Activated T-helper 9 cell treated with anti-CD3 and anti-CD28 coated beads, Interleukin-2, amount 50 U/mL, for 16 hours (primary cell): ENCODE measurements around the gene PHF2.
A peak's percentile ranks its signal among the peaks of the same experiment; 100 is the strongest.

ENCODE experiments used
- DNase-seq: peaks from one replicate; pipeline ENCODE4 v3.0.0-alpha.2; 2020; ENCODE audit warnings: low read depth

PHF2 gene

DNA sequence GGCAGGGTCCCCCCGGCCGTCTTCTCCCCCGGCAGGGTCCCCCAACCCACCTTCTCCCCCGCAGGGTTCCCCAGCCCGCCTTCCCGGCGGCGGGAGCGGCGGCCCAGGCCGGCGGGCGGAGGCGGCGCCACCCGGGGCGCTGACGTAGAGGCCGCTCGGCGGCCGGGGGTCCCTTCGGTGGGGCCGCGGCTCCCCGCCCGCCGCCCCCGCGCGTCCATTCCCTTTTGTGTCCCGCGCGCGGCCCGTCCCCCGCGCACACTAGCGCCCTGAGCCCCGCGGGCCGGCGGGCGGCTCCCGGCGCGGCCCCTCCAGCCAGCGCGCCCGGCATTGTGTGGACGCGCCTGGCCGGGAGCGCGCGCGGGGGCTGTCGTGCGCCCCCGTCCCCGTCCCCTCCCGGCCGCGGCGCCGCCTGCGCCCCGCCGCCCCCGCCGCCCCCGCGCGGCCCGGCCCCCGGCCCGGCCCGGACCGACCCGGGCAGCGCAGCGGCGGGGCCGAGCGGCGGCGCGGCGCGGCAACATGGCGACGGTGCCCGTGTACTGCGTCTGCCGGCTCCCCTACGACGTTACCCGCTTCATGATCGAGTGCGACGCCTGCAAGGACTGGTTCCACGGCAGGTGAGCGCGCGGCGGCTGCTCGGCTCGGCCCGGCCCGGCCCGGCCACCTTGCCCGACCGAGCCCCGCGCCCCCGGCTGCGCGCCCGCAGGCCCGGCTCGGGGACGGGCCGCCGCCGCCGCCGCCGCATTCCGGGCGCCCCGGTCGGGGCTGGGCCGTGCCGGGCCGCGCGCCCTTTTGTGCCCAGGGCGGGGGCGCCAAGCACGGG lies at the start of gene PHF2:
TSS of gene PHF2 (plus strand) at position 327 of the 820 bp plus-strand sequence. CDS start at position 517, 190 bp downstream.
- no peak for DNase-seq

GRCh38 chr9:93531374-93531773 lies 45.0 kb upstream of the PHF2 start:
- DNase-seq = no peak

GRCh38 chr9:93532141-93532540 lies 44.2 kb upstream of the PHF2 start:
- DNase-seq = no peak

DNA sequence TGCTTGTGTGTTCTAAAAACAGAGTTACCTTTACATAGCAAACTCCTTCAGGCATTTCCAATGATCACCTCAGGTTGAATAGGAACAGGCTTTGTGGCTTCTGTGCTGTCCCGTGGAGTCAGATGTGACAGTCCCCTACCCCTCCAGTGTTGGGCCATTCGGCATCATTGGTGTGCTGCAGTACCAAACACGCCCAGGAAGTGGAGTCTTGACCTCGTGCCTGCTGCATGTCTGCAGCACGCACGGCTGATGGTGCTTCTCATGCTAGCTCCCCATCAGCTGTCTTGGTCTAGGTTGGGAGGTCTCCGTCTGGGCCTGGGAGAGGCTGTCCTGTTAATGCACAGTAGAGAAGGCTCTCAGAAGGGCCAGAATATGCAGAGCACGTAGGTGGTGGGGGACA lies 42.5 kb upstream of the PHF2 start:
- DNase-seq = no peak

DNA sequence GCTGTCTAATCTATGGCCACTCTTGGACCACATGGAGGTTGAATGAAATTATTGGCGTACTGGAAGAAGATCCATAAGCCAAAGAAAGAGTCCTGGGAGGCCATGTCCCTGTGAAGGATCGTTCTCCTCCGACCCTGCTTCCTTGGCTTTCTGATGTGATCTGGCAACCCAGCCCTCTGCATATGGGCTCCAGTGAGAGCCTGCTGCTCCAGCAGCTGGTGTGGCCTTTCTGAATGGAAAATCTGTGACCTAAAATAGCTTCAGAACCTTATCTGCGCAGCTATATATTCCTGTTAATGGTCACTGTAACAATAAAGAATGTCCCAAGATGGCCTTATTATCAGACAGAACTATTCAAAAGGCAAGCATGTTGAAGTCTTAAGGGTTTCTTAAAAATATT lies 40.2 kb upstream of the PHF2 start:
- no peak for DNase-seq

DNA sequence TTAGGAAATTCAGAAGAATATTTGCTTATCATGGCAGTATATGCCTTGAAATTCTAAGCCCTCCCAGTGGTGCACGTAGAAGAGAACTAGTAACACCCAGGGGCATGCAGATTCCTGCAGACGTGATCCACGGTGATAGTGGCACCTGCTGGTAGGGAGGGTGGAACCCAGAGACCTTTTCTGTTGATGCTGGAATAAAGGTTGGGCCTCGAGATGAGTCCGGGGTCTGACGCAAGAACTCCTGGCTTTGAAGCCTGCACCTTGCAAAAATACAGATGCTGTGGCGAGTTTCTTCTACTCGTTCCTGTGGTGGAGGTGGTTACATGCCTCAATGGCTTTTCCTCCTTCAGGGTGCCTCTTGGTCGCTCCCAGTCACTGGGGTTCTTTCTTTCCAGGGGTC lies 39.5 kb upstream of the PHF2 start:
- no peak for DNase-seq

DNA sequence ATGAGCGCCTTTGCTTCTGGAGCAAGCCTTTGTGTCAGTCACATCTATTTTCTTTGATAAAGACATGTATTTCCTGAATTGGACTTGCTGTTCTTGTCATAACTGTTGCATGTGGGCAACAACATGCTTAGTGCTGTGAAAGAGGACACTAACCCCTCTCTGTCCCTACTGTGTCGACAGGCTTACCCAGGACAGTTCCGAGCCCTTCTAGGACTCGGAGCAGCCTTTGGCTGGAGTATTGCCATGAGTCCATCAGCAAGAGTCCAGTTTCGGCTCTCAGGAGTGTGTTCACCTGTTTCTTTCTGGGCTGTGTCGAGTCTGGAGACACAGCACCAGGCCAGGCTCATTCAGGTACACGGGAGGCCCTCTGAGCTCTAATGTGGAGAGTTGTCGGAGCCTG lies 36.1 kb upstream of the PHF2 start:
- DNase-seq = no peak

DNA sequence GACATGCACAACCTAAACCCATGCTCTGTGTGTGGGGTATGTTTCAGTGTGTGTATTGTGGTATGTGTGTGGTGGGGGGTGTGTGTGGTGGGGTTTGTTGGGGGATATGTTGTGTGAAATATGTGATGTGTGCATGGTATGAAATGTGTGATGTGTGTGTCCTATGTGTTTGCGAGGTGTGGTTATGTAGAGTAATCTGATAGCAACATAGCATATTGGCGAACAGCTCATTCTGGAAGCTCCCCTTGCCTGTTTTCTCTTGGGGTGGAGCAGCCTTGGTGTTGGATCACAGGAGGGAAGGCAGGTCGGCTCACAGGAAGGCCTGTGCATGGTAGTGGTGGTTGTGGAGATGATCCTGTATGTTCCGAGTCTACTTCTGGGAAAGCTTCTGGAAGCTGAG lies 35.4 kb upstream of the PHF2 start:
- no peak for DNase-seq

GRCh38 chr9:93541581-93542349 lies 34.6 kb upstream of the PHF2 start:
- no peak for DNase-seq

DNA sequence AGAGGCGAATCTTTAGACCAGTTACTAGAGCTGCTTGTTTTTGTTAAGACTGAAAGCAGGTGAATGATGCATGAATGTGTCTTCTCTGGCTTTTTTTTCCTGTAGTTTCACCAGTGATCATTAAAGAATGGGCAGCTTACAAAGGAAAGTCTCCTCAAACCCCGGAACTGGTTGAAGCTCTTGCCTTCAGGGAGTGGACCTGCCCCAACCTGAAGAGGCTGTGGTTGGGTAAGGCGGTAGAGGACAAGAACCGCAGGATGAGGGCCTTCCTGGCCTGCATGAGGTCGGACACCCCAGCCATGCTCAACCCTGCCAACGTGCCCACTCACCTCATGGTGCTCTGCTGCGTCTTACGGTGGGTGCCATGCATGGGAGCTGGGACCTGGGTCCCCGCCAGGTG lies 33.3 kb upstream of the PHF2 start:
- DNase-seq = no peak

GRCh38 chr9:93546356-93546755 lies 30.0 kb upstream of the PHF2 start:
- DNase-seq = no peak

DNA sequence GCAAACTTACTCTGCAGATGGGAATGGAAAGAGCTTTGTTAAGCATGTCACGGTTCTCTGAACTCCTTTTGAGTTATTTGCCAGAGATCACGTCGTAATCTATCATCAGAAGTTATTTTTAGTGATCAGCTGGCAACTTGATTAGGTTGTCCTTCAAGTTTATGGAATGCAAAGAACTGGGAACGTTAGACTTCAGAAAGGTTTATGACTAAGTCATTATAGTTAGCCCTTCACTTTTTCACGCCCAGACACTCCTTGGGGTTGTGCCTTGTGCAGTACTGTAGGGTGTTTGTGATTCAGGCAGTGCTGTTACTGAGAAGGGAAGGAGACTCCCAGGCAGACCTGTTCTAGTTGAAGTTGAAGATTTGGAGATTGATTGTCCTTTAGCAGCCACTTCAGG lies 26.8 kb upstream of the PHF2 start:
- DNase-seq = no peak

- no peak for DNase-seq
Measured at GRCh38 chr9:93552923-93553322, 23.5 kb upstream of the PHF2 start.

- no peak for DNase-seq
Measured at GRCh38 chr9:93555370-93555769, 21.0 kb upstream of the PHF2 start.

- DNase-seq = no peak
Measured at GRCh38 chr9:93557366-93558137, 18.8 kb upstream of the PHF2 start.

DNA sequence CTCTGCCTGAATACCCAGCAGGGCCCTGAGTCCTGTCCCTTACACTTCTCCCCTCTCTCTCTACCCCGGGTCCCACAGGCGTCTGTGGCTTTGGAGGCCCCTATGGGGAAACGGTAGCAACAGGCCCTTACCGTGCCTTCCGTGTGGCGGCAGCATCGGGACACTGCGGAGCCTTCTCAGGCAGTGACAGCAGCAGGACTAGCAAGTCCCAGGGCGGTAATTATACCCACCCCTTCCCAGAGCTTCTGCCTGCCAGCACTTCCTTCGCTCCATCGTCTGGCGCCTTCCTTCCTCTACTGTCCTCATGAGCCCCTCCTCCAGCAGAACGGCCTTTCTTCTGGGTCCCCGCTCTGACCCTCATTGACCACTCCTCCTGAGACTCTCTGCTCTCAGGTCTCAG lies 17.9 kb upstream of the PHF2 start:
- DNase-seq = no peak

- DNase-seq = no peak
Measured at GRCh38 chr9:93560991-93561390, 15.4 kb upstream of the PHF2 start.

DNA sequence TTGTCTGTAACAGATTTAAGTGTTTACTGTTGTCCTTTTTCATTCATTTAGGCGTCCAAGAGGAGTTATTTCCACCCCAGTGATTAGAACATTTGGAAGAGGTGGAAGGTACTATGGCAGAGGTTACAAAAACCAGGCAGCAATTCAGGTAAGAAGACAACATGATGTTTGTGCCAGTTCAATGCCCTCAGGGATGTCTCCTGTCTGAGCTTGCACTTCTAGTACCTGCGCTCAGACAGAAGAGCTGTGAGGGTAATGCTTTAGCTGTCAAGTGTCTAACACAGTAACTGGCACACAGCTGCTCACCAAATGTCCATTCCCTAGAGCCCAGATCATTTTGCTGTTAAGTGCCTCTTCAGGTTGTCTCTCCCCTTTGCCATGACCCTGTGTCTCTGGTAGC lies 14.2 kb upstream of the PHF2 start:
- no peak for DNase-seq

GRCh38 chr9:93565089-93565488 lies 11.3 kb upstream of the PHF2 start:
- no peak for DNase-seq

DNA sequence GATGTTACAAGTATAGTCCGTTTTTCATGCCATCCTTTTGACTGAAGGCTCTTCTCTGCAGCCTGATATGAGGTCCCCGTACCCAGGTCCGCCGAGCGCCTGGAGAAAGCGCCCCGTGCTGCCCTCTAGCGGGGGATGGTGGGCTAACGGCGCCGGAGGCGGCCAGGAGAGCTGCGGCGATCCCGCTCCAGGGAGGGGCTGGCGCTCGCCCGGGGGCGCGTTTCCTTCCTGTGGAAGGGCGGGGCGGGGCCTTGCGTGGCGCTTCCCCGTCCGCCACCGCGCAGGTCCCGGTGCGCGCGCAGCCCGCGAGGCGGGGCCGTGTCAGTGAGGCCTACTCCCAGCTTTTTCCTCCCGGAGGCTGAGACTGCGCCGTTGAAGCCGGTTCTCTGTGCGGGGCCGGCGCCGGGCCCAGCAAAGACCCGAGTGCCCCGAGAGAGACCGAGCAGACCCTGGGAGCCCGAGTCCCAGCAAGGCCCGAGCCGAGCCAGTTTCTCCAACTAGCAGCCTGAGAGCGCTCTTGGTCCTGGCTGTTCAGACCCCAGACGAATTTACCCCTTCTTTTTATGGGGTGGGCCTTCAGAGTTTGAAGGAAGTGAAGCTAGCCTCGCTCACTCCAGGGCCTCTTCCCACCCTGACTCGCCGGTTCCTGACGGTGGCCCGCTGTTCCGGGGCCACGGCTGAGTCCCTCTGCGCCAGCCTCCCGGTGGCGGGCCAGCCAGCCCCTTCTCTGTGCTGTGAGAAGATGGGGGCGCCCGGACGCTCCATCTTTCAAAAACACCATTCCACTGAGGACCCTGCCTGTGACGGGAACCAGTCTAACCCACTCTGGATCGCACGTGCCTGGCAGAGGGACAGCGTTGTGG lies 9.7 kb upstream of the PHF2 start:
- peak; percentile 99 for DNase-seq

DNA sequence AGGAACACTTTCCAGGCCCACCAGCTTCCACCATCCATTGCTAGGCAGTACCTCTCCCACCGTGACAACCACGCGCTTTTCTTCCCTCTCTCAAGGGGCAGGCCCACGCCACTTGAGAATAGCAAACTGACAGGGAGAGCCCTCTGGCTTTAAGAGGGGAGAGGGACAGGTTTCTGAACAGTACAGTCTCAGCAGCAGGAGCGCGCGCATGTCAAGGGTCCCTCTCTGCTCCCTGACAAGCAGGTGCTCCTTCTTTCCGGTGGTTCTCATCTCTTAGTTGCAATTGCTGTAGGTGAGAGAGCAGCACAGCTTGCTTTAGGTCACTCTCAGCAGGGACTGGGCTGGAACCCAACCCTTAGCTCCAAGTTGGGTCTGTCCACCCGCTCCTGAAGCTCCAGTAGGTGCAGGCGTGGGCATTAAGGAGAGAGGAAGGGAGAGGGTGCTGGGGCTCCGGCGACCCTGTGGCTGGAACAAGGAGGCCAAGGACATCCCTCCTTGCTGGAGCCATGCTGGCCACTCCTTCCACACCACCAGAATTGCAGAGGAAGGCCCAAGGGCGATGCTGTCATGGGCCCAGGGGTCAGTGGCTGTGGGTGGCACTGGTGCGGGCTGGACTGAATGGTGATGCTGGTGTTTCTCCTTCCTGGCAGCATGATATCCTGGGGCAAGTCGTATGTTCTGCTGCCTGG lies 9.0 kb upstream of the PHF2 start:
- DNase-seq = no peak
